GM18517 (cell line): ENCODE results near the gene PCDHA5.
"Not testable (repeated sequence)": the region's sequence is repeated elsewhere in the genome, so short reads cannot be mapped to it uniquely, and the experiment has no call there.

Source experiments
- ATAC-seq: cut with Tn5 transposase; IDR thresholded peaks from one replicate; pipeline ENCODE4 v1.9.1; 2021; ENCODE audit warnings: mild to moderate bottlenecking, moderate library complexity; ENCODE audit not compliant: unreplicated experiment

PCDHA5 gene

DNA sequence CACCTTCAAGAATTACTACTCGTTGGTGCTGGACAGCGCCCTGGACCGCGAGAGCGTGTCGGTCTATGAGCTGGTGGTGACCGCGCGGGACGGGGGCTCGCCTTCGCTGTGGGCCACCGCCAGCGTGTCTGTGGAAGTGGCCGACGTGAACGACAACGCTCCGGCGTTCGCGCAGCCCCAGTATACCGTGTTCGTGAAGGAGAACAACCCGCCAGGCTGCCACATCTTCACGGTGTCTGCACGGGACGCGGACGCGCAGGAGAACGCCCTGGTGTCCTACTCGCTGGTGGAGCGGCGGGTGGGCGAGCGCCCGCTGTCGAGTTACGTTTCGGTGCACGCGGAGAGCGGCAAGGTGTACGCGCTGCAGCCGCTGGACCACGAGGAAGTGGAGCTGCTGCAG lies 1.6 kb downstream of the PCDHA5 start:
- ATAC-seq, result not testable (repeated sequence)

- no peak for ATAC-seq
These were observed 2.1 kb downstream of the PCDHA5 start for GRCh38 chr5:140823475-140823874.

- ATAC-seq, result no peak
These were observed 6.4 kb downstream of the PCDHA5 start, which contains the start of gene PCDHA6 for GRCh38 chr5:140827704-140828361. Gene PCDHA6, plus strand, starts transcription at chr5:140827960. Its CDS starts 132 bp downstream, at chr5:140828092.

GRCh38 chr5:140828362-140828737 lies 6.9 kb downstream of the PCDHA5 start:
- no peak for ATAC-seq

GRCh38 chr5:140829511-140830501 lies 8.4 kb downstream of the PCDHA5 start:
- ATAC-seq, result not testable (repeated sequence)

- ATAC-seq, result no peak
These were observed 12.6 kb downstream of the PCDHA5 start, which contains the start of gene PCDHA7 for GRCh38 chr5:140833993-140834392. Gene PCDHA7, plus strand, starts transcription at chr5:140834269. Its CDS starts 115 bp downstream, at chr5:140834384.

DNA sequence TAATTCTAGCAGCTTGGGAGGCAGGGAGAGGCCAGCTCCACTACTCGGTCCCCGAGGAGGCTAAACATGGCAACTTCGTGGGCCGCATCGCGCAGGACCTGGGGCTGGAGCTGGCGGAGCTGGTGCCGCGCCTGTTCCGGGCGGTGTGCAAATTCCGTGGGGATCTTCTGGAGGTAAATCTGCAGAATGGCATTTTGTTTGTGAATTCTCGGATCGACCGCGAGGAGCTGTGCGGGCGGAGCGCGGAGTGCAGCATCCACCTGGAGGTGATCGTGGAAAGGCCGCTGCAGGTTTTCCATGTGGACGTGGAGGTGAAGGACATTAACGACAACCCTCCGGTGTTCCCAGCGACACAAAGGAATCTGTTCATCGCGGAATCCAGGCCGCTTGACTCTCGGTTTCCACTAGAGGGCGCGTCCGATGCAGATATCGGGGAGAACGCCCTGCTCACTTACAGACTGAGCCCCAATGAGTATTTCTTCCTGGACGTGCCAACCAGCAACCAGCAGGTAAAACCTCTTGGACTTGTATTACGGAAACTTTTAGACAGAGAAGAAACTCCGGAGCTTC lies 13.1 kb downstream of the PCDHA5 start:
- not testable (repeated sequence) for ATAC-seq

DNA sequence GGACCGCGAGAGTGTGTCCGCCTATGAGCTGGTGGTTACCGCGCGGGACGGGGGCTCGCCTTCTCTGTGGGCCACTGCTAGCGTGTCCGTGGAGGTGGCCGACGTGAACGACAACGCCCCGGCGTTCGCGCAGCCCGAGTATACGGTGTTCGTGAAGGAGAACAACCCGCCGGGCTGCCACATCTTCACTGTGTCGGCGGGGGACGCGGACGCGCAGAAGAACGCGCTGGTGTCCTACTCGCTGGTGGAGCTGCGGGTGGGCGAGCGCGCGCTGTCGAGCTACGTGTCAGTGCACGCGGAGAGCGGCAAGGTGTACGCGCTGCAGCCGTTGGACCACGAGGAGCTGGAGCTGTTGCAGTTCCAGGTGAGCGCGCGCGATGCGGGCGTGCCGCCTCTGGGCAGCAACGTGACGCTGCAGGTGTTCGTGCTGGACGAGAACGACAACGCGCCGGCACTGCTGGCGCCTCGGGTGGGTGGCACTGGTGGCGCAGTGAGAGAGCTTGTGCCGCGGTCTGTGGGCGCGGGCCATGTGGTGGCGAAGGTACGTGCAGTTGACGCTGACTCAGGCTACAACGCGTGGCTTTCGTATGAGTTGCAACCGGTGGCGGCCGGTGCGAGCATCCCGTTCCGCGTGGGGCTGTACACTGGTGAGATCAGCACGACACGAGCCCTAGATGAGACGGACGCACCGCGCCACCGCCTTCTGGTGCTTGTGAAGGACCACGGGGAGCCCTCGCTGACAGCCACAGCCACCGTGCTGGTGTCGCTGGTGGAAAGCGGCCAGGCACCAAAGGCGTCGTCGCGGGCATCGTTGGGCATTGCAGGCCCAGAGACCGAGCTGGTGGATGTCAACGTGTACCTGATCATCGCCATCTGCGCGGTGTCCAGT lies 14.5 kb downstream of the PCDHA5 start:
- ATAC-seq, result no peak

GRCh38 chr5:140840978-140841962 lies 19.9 kb downstream of the PCDHA5 start, which contains the start of gene PCDHA8:
Gene PCDHA8, plus strand, starts transcription at chr5:140841187. Its CDS starts 135 bp downstream, at chr5:140841322.
- no peak for ATAC-seq

- ATAC-seq, result no peak
These were observed 21.7 kb downstream of the PCDHA5 start for GRCh38 chr5:140842798-140843733.

- ATAC-seq, result not testable (repeated sequence)
These were observed 27.0 kb downstream of the PCDHA5 start, which contains the start of gene PCDHA9 for GRCh38 chr5:140848139-140849102. Gene PCDHA9, plus strand, starts transcription at chr5:140848382. Its CDS starts 114 bp downstream, at chr5:140848496.

DNA sequence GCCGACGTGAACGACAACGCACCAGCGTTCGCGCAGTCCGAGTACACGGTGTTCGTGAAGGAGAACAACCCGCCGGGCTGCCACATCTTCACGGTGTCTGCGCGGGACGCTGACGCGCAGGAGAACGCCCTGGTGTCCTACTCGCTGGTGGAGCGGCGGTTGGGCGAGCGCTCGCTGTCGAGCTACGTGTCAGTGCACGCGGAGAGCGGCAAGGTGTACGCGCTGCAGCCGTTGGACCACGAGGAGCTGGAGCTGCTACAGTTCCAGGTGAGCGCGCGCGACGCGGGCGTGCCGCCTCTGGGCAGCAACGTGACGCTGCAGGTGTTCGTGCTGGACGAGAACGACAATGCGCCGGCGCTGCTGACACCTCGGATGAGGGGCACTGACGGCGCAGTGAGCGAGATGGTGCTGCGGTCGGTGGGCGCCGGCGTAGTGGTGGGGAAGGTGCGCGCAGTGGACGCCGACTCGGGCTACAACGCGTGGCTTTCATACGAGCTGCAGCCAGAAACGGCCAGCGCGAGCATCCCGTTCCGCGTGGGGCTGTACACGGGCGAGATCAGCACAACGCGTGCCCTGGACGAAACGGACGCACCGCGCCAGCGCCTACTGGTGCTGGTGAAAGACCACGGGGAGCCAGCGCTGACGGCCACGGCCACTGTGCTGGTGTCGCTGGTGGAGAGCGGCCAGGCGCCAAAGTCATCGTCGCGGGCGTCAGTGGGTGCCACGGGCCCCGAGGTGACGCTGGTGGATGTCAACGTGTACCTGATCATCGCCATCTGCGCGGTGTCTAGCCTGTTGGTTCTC lies 28.6 kb downstream of the PCDHA5 start:
- ATAC-seq, result not testable (repeated sequence)

- no peak for ATAC-seq
These were observed 34.6 kb downstream of the PCDHA5 start, which contains the start of gene PCDHA10 for GRCh38 chr5:140855772-140856674. Gene PCDHA10, plus strand, starts transcription at chr5:140855897. Its CDS starts 152 bp downstream, at chr5:140856049.

DNA sequence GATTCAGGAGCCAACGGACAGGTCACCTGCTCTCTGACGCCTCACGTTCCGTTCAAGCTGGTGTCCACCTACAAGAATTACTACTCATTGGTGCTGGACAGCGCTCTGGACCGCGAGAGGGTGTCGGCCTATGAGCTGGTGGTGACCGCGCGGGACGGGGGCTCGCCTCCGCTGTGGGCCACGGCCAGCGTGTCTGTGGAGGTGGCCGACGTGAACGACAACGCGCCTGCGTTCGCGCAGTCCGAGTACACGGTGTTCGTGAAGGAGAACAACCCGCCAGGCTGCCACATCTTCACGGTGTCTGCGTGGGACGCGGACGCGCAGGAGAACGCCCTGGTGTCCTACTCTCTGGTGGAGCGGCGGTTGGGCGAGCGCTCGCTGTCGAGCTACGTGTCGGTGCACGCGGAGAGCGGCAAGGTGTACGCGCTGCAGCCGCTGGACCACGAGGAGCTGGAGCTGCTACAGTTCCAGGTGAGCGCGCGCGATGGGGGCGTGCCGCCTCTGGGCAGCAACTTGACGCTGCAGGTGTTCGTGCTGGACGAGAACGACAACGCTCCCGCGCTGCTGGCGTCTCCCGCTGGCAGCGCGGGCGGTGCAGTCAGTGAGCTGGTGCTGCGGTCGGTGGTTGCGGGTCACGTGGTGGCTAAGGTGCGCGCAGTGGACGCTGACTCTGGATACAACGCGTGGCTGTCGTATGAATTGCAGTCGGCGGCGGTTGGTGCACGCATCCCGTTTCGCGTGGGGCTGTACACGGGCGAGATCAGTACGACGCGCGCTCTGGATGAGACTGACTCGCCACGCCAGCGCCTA lies 36.0 kb downstream of the PCDHA5 start:
- ATAC-seq, result no peak
